ENCODE results near the gene KRTAP22-1.

KRTAP22-1 gene

GRCh38 chr21:30625449-30626165, 24.7 kb downstream of the KRTAP22-1 start:
- DNase-seq (ENCODE audit: low read depth, low spot score) = no peak

GRCh38 chr21:30628109-30628508, 27.2 kb downstream of the KRTAP22-1 start:
- DNase-seq (ENCODE audit: low read depth, low spot score) = no peak

- DNase-seq (ENCODE audit: low read depth, low spot score) = no peak
These were observed 28.3 kb downstream of the KRTAP22-1 start for GRCh38 chr21:30629200-30629599.

- DNase-seq (ENCODE audit: low read depth, low spot score) = no peak
These were observed 34.0 kb downstream of the KRTAP22-1 start, which contains the start of gene KRTAP20-2 for GRCh38 chr21:30634906-30635305. Gene KRTAP20-2, plus strand, starts transcription at chr21:30635206. Its CDS starts 58 bp downstream, at chr21:30635264.

- DNase-seq (ENCODE audit: low read depth, low spot score) = no peak
These were observed 37.8 kb downstream of the KRTAP22-1 start for GRCh38 chr21:30638686-30639085.

GRCh38 chr21:30642564-30642963, 41.7 kb downstream of the KRTAP22-1 start, which contains the start of gene KRTAP20-3:
Gene KRTAP20-3, plus strand, starts transcription at chr21:30642864.
- no peak for DNase-seq (ENCODE audit: low read depth, low spot score)

GRCh38 chr21:30646904-30647414, 46.1 kb downstream of the KRTAP22-1 start:
- no peak for DNase-seq (ENCODE audit: low read depth, low spot score)

Data from brain pericyte (primary cell).